PFSK-1 (cell line): ENCODE measurements around the gene USP35.

Experiments used
- FOXP2 ChIP-seq: optimal IDR thresholded peaks from 2 replicates; pipeline ENCODE3; 2011; ENCODE audit warnings: borderline replicate concordance, control low read depth, inconsistent platforms; ENCODE audit not compliant: insufficient read depth; ENCODE audit errors: extremely low read length, extremely low read depth
- POLR2AphosphoS5 ChIP-seq: IDR thresholded peaks from 2 replicates; pipeline ENCODE4 v1.6.1; 2012; ENCODE audit warnings: low read depth, mild to moderate bottlenecking, control low read depth, low read length, moderate library complexity
- SIN3A ChIP-seq: IDR thresholded peaks from 2 replicates; pipeline ENCODE4 v1.6.1; 2012; ENCODE audit warnings: mild to moderate bottlenecking, low read length, moderate library complexity, borderline replicate concordance; ENCODE audit not compliant: insufficient read depth
- TAF1 ChIP-seq: IDR thresholded peaks from 2 replicates; pipeline ENCODE4 v1.6.1; 2012; ENCODE audit warnings: low read length, control low read depth, borderline replicate concordance; ENCODE audit not compliant: insufficient read depth
- TF ChIP-seq, protein P1 (sequence below), 2 experiments: IDR thresholded peaks; 2 replicates each; pipeline versions ENCODE4 v1.6.1 to v1.8.0; 2011 to 2012; ENCODE audit warnings: low read depth in 2 of 2, low read length in 2 of 2, control low read depth in 1 of 2, inconsistent platforms in 1 of 2, mild to moderate bottlenecking in 1 of 2, moderate library complexity in 1 of 2; ENCODE audit not compliant: insufficient read depth in 1 of 2

USP35 gene

DNA sequence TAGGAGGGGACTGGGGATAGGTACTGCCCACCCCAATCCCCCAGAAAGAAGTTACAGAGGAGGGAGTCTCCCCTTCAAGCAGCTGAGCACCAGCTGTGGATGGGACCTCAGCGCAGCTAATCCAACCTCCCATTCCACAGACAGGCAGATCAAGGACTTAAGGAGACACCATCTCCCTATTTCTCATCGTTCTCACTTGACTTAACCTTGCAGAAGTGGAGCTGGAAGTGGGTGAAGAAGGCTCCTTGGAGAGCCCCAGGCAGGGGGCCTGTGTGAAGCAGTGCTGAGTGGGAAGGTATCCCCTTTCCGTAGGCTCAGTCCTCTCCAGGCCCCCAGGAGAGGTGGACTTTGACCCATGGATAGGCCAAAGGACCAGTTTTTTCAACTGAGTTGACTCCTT is 27.3 kb downstream of the USP35 start:
- TF ChIP-seq, protein P1, sequence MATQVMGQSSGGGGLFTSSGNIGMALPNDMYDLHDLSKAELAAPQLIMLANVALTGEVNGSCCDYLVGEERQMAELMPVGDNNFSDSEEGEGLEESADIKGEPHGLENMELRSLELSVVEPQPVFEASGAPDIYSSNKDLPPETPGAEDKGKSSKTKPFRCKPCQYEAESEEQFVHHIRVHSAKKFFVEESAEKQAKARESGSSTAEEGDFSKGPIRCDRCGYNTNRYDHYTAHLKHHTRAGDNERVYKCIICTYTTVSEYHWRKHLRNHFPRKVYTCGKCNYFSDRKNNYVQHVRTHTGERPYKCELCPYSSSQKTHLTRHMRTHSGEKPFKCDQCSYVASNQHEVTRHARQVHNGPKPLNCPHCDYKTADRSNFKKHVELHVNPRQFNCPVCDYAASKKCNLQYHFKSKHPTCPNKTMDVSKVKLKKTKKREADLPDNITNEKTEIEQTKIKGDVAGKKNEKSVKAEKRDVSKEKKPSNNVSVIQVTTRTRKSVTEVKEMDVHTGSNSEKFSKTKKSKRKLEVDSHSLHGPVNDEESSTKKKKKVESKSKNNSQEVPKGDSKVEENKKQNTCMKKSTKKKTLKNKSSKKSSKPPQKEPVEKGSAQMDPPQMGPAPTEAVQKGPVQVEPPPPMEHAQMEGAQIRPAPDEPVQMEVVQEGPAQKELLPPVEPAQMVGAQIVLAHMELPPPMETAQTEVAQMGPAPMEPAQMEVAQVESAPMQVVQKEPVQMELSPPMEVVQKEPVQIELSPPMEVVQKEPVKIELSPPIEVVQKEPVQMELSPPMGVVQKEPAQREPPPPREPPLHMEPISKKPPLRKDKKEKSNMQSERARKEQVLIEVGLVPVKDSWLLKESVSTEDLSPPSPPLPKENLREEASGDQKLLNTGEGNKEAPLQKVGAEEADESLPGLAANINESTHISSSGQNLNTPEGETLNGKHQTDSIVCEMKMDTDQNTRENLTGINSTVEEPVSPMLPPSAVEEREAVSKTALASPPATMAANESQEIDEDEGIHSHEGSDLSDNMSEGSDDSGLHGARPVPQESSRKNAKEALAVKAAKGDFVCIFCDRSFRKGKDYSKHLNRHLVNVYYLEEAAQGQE (IDR thresholded peaks at IDR 0.05; ENCODE audit: insufficient read depth in 1 of 2, low read depth in 2 of 2, low read length in 2 of 2), result no peak
- TF ChIP-seq TAF1, result no peak
- TF ChIP-seq FOXP2, result no peak
- no peak for TF ChIP-seq SIN3A
- TF ChIP-seq POLR2AphosphoS5, result no peak

DNA sequence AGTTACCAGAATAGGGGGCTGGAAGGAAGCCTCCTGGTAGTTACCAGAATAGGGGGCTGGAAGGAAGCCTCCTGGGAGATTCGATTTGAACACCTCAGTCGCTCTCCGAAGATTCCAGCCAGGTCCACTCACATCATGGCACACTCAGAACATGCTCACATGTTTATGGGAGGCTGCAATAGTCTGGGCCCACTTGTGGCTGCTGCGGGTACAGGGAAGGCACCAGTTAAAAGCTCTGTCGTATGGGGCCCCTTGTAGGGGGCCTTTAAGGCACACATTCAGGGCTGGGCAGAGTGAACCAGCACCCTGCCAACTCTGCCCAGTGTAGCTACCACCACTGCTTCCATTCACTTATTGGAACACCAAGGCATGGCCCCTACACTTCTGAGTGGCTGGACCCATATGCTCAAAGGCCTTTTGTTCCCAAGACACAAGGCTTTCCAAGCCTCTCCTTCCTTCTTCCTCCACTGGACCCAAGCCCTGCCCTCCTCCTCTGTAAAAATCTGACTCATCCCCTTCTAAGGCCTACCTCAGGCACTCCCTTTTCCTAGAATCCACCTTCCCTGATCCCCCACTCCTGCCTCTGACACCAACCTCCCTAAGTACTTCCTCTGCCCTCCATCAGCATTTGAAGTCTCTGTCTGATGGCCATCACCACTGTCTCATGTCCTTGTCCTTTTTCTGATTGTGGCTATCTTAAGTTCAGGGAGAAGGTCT is 28.0 kb downstream of the USP35 start:
- TF ChIP-seq FOXP2, result no peak
- TF ChIP-seq SIN3A, result no peak
- TF ChIP-seq, protein P1 (IDR thresholded peaks at IDR 0.05; ENCODE audit: insufficient read depth in 1 of 2, low read depth in 2 of 2, low read length in 2 of 2), result no peak
- no peak for TF ChIP-seq TAF1
- no peak for TF ChIP-seq POLR2AphosphoS5

DNA sequence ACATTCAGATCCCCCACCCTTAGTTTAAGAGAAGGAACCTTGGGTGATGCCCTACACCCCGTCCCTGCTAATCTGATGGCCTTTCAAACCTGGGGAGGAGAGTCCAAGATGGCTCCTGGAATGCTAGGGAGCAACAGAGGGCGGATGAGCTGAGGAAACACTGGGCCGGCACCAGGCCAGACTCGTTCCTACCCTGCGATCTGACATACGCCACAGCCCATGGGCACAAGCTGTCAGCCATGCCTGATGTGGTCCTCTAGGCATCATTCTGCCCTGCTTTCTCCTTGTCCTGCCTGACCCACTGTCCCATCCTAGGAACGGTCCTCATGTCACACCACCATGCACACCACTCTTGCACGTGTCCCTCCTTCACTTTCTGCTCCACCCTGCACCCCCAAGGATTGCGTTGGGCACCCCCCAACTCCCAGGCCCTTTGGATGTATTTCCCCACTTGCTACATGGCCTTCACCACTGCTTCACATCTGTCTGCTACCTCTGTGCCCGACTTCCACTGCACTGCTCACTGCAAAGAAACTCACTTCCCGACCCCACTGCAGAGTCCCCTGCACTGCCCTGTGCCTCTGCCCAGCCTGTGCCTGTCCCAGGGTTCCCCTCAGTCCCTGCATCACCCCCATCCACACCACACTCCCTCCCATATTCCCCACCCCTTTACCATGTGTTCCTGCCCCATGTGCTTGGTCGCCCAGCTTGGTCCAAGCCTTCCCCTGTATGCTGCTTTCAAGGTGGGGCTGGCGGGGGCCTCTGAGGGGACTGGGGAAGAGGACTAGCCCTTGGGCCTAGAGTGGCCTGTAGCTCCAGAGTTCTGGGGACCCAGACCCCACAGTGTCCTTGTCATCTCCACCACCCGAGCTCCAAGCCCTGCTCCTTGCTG is 29.2 kb downstream of the USP35 start:
- no peak for TF ChIP-seq TAF1
- TF ChIP-seq, protein P1 (IDR thresholded peaks at IDR 0.05; ENCODE audit: insufficient read depth in 1 of 2, low read depth in 2 of 2, low read length in 2 of 2), result no peak
- TF ChIP-seq SIN3A, result no peak
- no peak for TF ChIP-seq POLR2AphosphoS5
- TF ChIP-seq FOXP2, result no peak

DNA sequence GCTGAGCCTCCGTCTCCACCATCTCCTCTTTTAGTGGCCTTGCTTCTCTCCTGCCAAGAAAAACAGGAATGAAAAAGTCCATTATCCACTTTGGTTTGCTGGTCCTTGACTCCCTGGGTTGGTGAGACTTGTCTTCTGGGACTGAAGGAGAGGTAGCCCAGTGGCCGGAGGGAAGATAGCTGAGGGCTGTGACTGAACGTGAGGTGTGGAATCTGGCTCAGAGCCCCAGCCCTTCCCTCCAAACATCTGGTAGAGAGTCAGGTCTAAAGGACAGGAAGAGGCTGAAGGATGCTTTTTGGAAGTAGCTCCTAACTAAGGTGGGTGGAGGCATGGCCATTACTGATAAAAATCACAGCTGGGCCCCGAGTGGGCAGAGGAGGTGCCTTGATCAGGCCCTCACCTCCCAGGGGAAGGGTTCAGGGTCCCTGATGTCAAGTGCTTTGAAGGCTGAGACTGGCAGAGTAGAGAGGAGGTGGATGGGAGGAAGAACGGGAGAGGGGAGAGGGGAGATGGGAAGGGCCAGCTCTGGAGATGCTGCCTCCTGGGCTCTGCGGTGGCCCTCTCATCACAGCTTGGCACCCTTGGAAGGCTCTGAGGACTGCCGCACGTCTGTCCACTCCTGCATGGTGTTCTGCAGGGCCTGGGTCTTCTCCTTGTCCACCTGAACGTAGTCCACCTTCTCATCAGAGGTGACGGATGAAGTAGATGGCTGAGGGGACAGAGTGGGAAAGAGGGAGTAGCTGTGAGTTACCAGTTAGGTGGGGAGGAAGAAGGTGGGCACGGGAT is 30.2 kb downstream of the USP35 start:
- TF ChIP-seq, protein P1 (IDR thresholded peaks at IDR 0.05; ENCODE audit: insufficient read depth in 1 of 2, low read depth in 2 of 2, low read length in 2 of 2), result no peak
- no peak for TF ChIP-seq FOXP2
- no peak for TF ChIP-seq POLR2AphosphoS5
- TF ChIP-seq TAF1, result no peak
- no peak for TF ChIP-seq SIN3A
